Measurements from ENCODE around the gene TMCO4.

Gene TMCO4

GRCh38 chr1:19710825-19711611, 88.7 kb downstream of the TMCO4 start:
- in situ Hi-C loops (cut with HindIII; ENCODE audit: low pct_unique_long_range_greater_than_20kb, low sequenced_read_pairs) = no loop called here
- DNase-seq (ENCODE audit: low read depth in 1 of 2, low spot score in 1 of 2) = no peak
- no peak for TF ChIP-seq JUND (IDR thresholded peaks at IDR 0.05; ENCODE audit: low read depth)

- DNase-seq (ENCODE audit: low read depth in 1 of 2, low spot score in 1 of 2) = no peak
- no peak for TF ChIP-seq JUND (IDR thresholded peaks at IDR 0.05; ENCODE audit: low read depth)
- in situ Hi-C loops (cut with HindIII; ENCODE audit: low pct_unique_long_range_greater_than_20kb, low sequenced_read_pairs) = no loop called here
Measured at GRCh38 chr1:19709260-19709793, 90.4 kb downstream of the TMCO4 start.

- in situ Hi-C loops (cut with HindIII; ENCODE audit: low pct_unique_long_range_greater_than_20kb, low sequenced_read_pairs) = no loop called here
- no peak for TF ChIP-seq JUND (IDR thresholded peaks at IDR 0.05; ENCODE audit: low read depth)
- DNase-seq (ENCODE audit: low read depth in 1 of 2, low spot score in 1 of 2) = no peak
Measured at GRCh38 chr1:19708567-19709110, 91.1 kb downstream of the TMCO4 start.

GRCh38 chr1:19706136-19706535, 93.6 kb downstream of the TMCO4 start:
- in situ Hi-C loops (cut with HindIII; ENCODE audit: low pct_unique_long_range_greater_than_20kb, low sequenced_read_pairs) = no loop called here
- DNase-seq (ENCODE audit: low read depth in 1 of 2, low spot score in 1 of 2) = no peak
- no peak for TF ChIP-seq JUND (IDR thresholded peaks at IDR 0.05; ENCODE audit: low read depth)

- in situ Hi-C loops (cut with HindIII; ENCODE audit: low pct_unique_long_range_greater_than_20kb, low sequenced_read_pairs) = no loop called here
- DNase-seq (ENCODE audit: low read depth in 1 of 2, low spot score in 1 of 2) = no peak
- no peak for TF ChIP-seq JUND (IDR thresholded peaks at IDR 0.05; ENCODE audit: low read depth)
Measured at GRCh38 chr1:19705464-19705863, 94.3 kb downstream of the TMCO4 start.

GRCh38 chr1:19704247-19705113, 95.2 kb downstream of the TMCO4 start:
- TF ChIP-seq JUND (IDR thresholded peaks at IDR 0.05; ENCODE audit: low read depth) = no peak
- in situ Hi-C loops (cut with HindIII; ENCODE audit: low pct_unique_long_range_greater_than_20kb, low sequenced_read_pairs) = no loop called here
- peak; percentile 72 to 73 for DNase-seq (ENCODE audit: low read depth in 1 of 2, low spot score in 1 of 2)

- TF ChIP-seq JUND (IDR thresholded peaks at IDR 0.05; ENCODE audit: low read depth) = no peak
- no peak for DNase-seq (ENCODE audit: low read depth in 1 of 2, low spot score in 1 of 2)
- in situ Hi-C loops (cut with HindIII; ENCODE audit: low pct_unique_long_range_greater_than_20kb, low sequenced_read_pairs) = no loop called here
Measured at GRCh38 chr1:19703280-19703679, 96.4 kb downstream of the TMCO4 start.

- TF ChIP-seq JUND (IDR thresholded peaks at IDR 0.05; ENCODE audit: low read depth) = no peak
- in situ Hi-C loops (cut with HindIII; ENCODE audit: low pct_unique_long_range_greater_than_20kb, low sequenced_read_pairs) = no loop called here
Measured at GRCh38 chr1:19700079-19700777, 99.5 kb downstream of the TMCO4 start.

GRCh38 chr1:19698181-19698580, 101.5 kb downstream of the TMCO4 start:
- no peak for DNase-seq (ENCODE audit: low read depth in 1 of 2, low spot score in 1 of 2)
- in situ Hi-C loops (cut with HindIII; ENCODE audit: low pct_unique_long_range_greater_than_20kb, low sequenced_read_pairs) = no loop called here
- TF ChIP-seq JUND (IDR thresholded peaks at IDR 0.05; ENCODE audit: low read depth) = no peak

More at GRCh38 chr1:19700079-19700777, 99.5 kb downstream of the TMCO4 start:
- no peak for DNase-seq (ENCODE audit: low read depth in 1 of 2, low spot score in 1 of 2)

GRCh38 chr1:19696820-19697219, 102.9 kb downstream of the TMCO4 start:
- in situ Hi-C loops (cut with HindIII; ENCODE audit: low pct_unique_long_range_greater_than_20kb, low sequenced_read_pairs) = no loop called here
- DNase-seq (ENCODE audit: low read depth in 1 of 2, low spot score in 1 of 2) = no peak
- TF ChIP-seq JUND (IDR thresholded peaks at IDR 0.05; ENCODE audit: low read depth) = no peak

- in situ Hi-C loops (cut with HindIII; ENCODE audit: low pct_unique_long_range_greater_than_20kb, low sequenced_read_pairs) = no loop called here
- TF ChIP-seq JUND (IDR thresholded peaks at IDR 0.05; ENCODE audit: low read depth) = no peak
- no peak for DNase-seq (ENCODE audit: low read depth in 1 of 2, low spot score in 1 of 2)
Measured at GRCh38 chr1:19695772-19696171, 103.9 kb downstream of the TMCO4 start.

GRCh38 chr1:19694298-19694697, 105.4 kb downstream of the TMCO4 start:
- in situ Hi-C loops (cut with HindIII; ENCODE audit: low pct_unique_long_range_greater_than_20kb, low sequenced_read_pairs) = no loop called here
- TF ChIP-seq JUND (IDR thresholded peaks at IDR 0.05; ENCODE audit: low read depth) = no peak
- no peak for DNase-seq (ENCODE audit: low read depth in 1 of 2, low spot score in 1 of 2)
